ENCODE results near the gene DYRK3. TPM values are rescaled to one million over a fixed set of nuclear protein-coding genes. Genes with fewer than 3 reads are reported as not detected.

DYRK3 gene
- total and polyA plus RNA-seq, 12 donors: 4.1 to 31.1 (median 20.8) TPM

- DNase-seq (peak; percentile 28 to 89), ATAC-seq (peak in 7 of 8 donors; percentile 6 to 52 (median 46))
- Histone ChIP-seq H3K4me3 (no peak overlapping the region), H3K9me3 (no peaks in the 10 kb centered on the region), H3K4me1 (peaks cover 0 to 32% (median 16%) of the 10 kb centered on the region in 9 donors), H3K27ac (peak overlapping the region in 3 of 10 donors; percentile 6 to 59 (median 13)), H3K27me3 (peaks cover 0 to 9% (median 0%) of the 10 kb centered on the region in 7 donors), H3K36me3 (no peaks in the 10 kb centered on the region)
- intact Hi-C loops (cut with DNase I): loop anchor here (1.0 to 10.0 kb wide), 15 partner anchors 33 to 444 kb away; no protein-coding TSS in a partner anchor
- 8 to 11% methylated on average over 4 of the region's 4 CpGs for WGBS, 2 donors
- peak; percentile 53 to 81 (median 67) for TF ChIP-seq CTCF (IDR thresholded peaks at IDR 0.05)
Measured at GRCh38 chr1:206631085-206631509, 4.2 kb upstream of the DYRK3 start.

- intact Hi-C loops (cut with DNase I): loop anchor here (1.0 to 10.0 kb wide), 19 partner anchors 31 to 441 kb away; no protein-coding TSS in a partner anchor
- ATAC-seq (peak in 1 of 8 donors; percentile 18), DNase-seq (no peak)
- Histone ChIP-seq H3K4me1 (peaks cover 0 to 58% (median 30%) of the 10 kb centered on the region in 9 donors), H3K4me3 (no peak overlapping the region), H3K27ac (peak overlapping the region in 2 of 10 donors; percentile 89 to 90), H3K27me3 (peaks cover 0 to 10% (median 0%) of the 10 kb centered on the region in 7 donors), H3K36me3 (peaks cover 0 to 7% (median 0%) of the 10 kb centered on the region in 9 donors), H3K9me3 (no peaks in the 10 kb centered on the region)
- TF ChIP-seq CTCF (IDR thresholded peaks at IDR 0.05): no peak
- WGBS, 2 donors: 65 to 72% methylated on average over 9 of the region's 9 CpGs
Measured at GRCh38 chr1:206633708-206634121, 1.6 kb upstream of the DYRK3 start.

GRCh38 chr1:206634365-206635079 lies 814 bp upstream of the DYRK3 start:
- intact Hi-C loops (cut with DNase I): loop anchor here (1.0 to 10.0 kb wide), 17 partner anchors 30 to 440 kb away; no protein-coding TSS in a partner anchor
- TF ChIP-seq CTCF (IDR thresholded peaks at IDR 0.05): peak; percentile 63 to 93 (median 87)
- peaks cover 0 to 15% (median 0%) of the 10 kb centered on the region in 9 donors for H3K36me3 ChIP-seq
- H3K4me1 ChIP-seq: peaks cover 0 to 62% (median 30%) of the 10 kb centered on the region in 9 donors
- H3K27ac ChIP-seq: peak overlapping the region in 9 of 10 donors; percentile 66 to 94 (median 89)
- peak overlapping the region in 9 of 10 donors; percentile 81 to 98 (median 95) for H3K4me3 ChIP-seq
- H3K27me3 ChIP-seq: peaks cover 0 to 10% (median 0%) of the 10 kb centered on the region in 7 donors
- DNase-seq: peak; percentile 93 to 95
- ATAC-seq: peak; percentile 26 to 87 (median 75)
- no peaks in the 10 kb centered on the region for H3K9me3 ChIP-seq
- WGBS, 2 donors: 11 to 13% methylated on average over 26 of the region's 26 CpGs

- Histone ChIP-seq H3K36me3 (peaks cover 0 to 26% (median 4%) of the 10 kb centered on the region in 9 donors), H3K4me1 (peaks cover 0 to 61% (median 30%) of the 10 kb centered on the region in 9 donors), H3K27ac (peak overlapping the region; percentile 66 to 94 (median 89)), H3K4me3 (peak overlapping the region; percentile 77 to 98 (median 94)), H3K27me3 (peaks cover 0 to 10% (median 0%) of the 10 kb centered on the region in 7 donors), H3K9me3 (no peaks in the 10 kb centered on the region)
- 2 to 3% methylated on average over 14 of the region's 14 CpGs for whole genome bisulfite sequencing, 2 donors
- TF ChIP-seq CTCF (IDR thresholded peaks at IDR 0.05): no peak
- peak in 3 of 8 donors; percentile 2 to 12 (median 3) for ATAC-seq
- DNase-seq: no peak
- intact Hi-C loops (cut with DNase I): loop anchor here in 9 of 10 donors (2.0 to 10.0 kb wide), 9 partner anchors 17 to 439 kb away; no protein-coding TSS in a partner anchor
Measured at GRCh38 chr1:206635978-206636345, 626 bp downstream of the DYRK3 start.

Measured in heart right ventricle (tissue), 16 donors.